AG10803 (cell line): ENCODE measurements around the gene BMP3.

Experiments used
- DNase-seq: peaks from one replicate; pipeline ENCODE4 v3.0.0; 2010; ENCODE audit warnings: low read depth
- H3K4me3 ChIP-seq: 2 replicates; pipeline ENCODE4 v1.5.1; 2011; ENCODE audit warnings: mild to moderate bottlenecking, low read length, control low read depth
- TF ChIP-seq, protein P1 (sequence below): conservative IDR thresholded peaks from 2 replicates; pipeline ENCODE4 v1.5.1; 2011; ENCODE audit warnings: mild to moderate bottlenecking, low read length, control low read depth, inconsistent platforms

The BMP3 gene

DNA sequence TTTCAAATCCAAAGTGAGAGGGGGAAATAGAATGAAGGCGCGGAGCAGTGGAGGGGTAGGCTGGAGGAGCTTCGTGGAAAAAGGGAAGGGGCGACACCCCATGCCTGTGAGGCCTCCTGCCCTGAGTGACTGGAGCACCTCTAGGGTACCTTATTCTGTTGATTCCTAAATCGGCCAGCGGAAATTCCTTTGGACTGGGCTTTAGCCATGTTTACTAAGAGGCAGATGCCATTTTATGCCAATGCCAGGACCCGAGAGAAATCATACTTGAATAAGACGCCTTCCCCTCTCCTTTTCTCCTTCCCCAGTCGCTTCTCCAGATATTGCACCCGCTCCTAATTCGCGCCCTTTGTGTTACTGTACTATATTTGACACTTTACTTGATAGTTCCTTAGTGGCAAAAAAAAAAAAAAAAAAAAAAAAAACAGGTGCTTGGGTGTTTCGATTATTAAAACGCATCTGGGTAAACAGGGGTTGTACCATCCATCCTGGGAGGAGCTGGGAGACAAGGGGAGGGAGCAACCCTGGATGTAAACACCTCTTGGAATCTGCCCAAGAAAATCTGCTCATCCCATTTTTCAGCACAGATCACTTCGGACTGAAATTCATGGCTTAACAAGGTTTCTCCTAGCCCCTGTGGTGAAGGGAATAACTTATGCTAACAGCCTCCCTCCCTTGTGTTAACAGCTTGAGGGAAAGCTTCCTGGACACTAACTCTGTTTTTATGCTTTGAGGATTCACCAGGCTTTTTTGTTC, 1.5 kb downstream of the BMP3 start:
- no peak for DNase-seq
- TF ChIP-seq, protein P1, sequence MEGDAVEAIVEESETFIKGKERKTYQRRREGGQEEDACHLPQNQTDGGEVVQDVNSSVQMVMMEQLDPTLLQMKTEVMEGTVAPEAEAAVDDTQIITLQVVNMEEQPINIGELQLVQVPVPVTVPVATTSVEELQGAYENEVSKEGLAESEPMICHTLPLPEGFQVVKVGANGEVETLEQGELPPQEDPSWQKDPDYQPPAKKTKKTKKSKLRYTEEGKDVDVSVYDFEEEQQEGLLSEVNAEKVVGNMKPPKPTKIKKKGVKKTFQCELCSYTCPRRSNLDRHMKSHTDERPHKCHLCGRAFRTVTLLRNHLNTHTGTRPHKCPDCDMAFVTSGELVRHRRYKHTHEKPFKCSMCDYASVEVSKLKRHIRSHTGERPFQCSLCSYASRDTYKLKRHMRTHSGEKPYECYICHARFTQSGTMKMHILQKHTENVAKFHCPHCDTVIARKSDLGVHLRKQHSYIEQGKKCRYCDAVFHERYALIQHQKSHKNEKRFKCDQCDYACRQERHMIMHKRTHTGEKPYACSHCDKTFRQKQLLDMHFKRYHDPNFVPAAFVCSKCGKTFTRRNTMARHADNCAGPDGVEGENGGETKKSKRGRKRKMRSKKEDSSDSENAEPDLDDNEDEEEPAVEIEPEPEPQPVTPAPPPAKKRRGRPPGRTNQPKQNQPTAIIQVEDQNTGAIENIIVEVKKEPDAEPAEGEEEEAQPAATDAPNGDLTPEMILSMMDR: no peak
- no peak overlapping the region for H3K4me3 ChIP-seq

DNA sequence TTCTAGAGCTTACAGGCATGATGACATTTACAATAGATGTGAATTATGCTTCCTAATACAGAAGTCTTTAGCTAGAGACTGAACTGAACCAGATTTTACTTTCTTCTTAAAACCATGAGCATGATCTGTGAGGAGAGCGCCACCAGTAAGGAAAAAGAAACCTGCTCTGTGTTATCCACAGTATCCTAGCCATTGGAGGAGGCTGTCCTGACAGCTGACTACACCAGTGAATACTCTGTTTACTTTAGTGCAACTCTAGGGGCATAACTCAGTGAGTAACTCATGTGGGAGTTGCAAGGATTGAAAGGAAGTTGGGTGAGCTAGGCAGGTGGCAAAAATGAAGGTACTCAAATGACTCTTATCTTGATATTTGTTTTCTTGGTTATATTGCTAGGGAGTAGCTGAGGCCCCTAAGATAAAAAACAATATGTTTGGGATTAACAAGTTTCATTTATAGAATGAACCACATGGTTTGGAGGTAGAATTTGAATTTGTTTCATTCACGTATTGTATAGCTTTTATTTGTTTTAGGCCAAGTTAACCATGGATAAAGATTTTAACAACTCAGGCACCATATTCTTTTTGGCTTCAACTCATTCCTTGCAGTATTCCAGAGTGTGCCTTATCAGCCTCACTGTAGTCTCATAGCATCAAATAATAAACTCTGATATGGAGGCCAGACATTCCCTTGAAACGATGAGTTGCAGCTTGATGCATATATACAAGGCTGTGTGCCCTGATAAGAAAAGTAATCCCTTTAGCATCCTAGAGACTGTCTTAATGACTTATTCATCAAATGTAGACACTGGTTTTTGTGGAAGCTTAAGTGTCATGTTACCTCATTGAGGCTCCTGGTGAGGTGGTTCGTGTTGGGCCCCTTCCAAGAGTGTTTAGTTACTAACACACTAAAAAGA, 2.5 kb downstream of the BMP3 start:
- DNase-seq: no peak

DNA sequence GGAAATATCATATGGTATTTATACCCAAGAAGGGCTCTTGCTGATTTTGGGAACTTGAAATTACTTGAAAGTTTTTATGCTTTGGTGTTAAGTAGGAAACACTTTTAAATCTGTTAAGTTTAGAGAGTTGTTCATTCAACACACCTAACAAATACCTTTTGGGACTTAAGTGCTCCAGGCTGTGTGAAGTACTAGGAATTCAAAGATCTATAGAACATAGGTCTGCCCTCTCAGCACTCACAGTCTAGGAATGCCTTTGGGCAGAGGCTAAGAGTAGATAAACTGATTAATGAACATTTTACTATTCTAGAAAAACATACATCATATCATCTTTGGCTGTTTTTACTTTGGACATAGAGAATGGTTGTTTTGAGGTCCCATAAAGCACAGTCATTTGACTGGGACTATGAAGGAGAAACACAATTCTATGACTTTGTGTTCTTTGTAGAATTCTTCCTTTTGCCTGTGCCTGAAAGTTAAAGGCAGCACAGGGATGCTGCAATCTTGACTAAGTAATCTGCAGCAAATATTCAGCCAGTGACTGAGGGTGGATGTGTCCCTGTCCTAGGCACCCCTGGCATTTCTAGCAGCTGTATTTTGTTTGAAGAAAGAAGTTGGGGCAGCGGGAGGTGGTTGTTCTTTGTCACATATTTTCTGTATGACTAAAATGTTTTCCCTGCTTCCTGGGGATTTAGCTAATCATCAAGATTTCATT, 8.3 kb downstream of the BMP3 start:
- no peak for DNase-seq
- TF ChIP-seq, protein P1: no peak
- no peak overlapping the region for H3K4me3 ChIP-seq

More for the DNA sequence above, 2.5 kb downstream of the BMP3 start:
- TF ChIP-seq, protein P1: no peak
- no peak overlapping the region for H3K4me3 ChIP-seq

DNA sequence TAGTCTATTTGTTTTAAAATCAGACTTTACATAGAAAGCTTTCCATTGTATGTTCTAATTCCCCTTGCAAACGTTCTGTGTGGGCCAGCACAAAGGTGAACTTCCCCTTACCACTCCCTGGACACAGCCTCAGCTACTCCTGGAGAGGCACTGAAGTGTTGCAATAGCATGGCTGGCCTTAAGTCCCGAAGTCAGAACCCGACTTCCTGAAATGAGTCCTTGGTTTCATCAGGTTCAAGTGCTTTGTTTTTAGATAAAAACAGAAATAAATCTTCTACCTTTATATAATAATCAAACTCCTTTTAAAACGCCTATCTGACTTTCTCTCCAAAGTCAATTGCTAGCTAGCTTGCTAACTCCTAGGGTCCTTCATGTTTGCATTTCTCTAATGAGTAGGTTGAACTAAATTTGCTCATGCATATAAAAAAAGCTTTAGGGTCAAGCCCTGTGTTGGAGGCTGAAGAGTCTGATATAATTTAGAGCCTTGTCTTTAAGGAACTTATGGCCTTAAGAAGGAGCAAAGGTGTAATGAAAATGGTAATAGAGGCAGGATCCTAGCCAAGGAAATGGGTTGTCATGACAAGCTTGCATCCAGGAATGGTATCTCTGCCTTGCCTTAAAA, 9.0 kb downstream of the BMP3 start:
- H3K4me3 ChIP-seq: no peak overlapping the region
- DNase-seq: no peak
- TF ChIP-seq, protein P1: no peak

DNA sequence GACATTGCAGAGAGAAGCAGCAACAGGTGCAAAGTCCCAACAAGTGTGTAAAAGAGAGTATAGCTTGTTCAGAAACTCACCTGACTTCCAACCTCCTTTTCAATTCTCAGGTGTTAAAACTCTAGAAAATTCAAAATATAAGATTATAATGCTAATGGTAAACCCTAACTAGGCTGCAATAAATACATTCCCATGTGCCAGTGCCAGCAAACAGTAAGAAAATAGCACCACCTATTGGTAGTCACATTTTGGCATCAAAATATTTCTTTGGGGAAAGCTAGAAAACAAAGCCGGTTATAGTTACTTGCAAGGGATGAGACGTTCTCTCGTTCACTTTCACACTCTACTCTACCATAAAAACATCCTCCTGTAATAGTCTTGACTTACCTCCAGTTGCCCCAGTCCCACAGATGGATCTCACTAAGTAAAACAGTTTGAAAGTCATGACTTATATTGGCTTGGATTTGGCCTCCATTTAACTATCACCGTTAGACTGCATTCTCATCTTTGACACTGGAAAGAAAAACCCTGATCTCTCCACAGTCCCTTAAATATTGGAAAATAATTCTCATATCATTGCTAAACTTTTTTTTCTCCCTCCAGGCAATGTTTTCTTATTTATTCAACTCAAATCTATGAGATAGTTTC, 9.6 kb downstream of the BMP3 start:
- DNase-seq: peak; percentile 36
- TF ChIP-seq, protein P1: peak; percentile 78
- no peak overlapping the region for H3K4me3 ChIP-seq
